T-helper 2 cell treated with Interferon-gamma antibody and Interleukin-4, amounts not matched to agents 5 μg/mL and 100 μg/mL, for 36 hours (primary cell): Measurements from ENCODE around the gene C19orf53.
A peak's percentile ranks its signal among the peaks of the same experiment; 100 is the strongest.
"Not testable (repeated sequence)": the region's sequence is repeated elsewhere in the genome, so short reads cannot be mapped to it uniquely, and the experiment has no call there.

ENCODE experiments used
- DNase-seq: peaks from one replicate; pipeline ENCODE4 v3.0.0; 2021; ENCODE audit warnings: low spot score
- H3K27ac Mint-ChIP-seq: one replicate; pipeline ENCODE4 v1.8.0; 2021; ENCODE audit warnings: mild to moderate bottlenecking, mixed read lengths
- H3K27me3 Mint-ChIP-seq: one replicate; pipeline ENCODE4 v1.8.0; 2021; ENCODE audit warnings: low read depth, mixed read lengths
- H3K36me3 Mint-ChIP-seq: one replicate; pipeline ENCODE4 v1.8.0; 2021; ENCODE audit warnings: low read depth, mixed read lengths
- H3K4me1 Mint-ChIP-seq: one replicate; pipeline ENCODE4 v1.8.0; 2021; ENCODE audit warnings: low read depth, mixed read lengths
- H3K4me3 Mint-ChIP-seq: one replicate; pipeline ENCODE4 v1.8.0; 2022; ENCODE audit warnings: mild to moderate bottlenecking, moderate library complexity, mixed read lengths
- H3K9me3 Mint-ChIP-seq: one replicate; pipeline ENCODE4 v1.8.0; 2021; ENCODE audit warnings: mixed read lengths

The C19orf53 gene

DNA sequence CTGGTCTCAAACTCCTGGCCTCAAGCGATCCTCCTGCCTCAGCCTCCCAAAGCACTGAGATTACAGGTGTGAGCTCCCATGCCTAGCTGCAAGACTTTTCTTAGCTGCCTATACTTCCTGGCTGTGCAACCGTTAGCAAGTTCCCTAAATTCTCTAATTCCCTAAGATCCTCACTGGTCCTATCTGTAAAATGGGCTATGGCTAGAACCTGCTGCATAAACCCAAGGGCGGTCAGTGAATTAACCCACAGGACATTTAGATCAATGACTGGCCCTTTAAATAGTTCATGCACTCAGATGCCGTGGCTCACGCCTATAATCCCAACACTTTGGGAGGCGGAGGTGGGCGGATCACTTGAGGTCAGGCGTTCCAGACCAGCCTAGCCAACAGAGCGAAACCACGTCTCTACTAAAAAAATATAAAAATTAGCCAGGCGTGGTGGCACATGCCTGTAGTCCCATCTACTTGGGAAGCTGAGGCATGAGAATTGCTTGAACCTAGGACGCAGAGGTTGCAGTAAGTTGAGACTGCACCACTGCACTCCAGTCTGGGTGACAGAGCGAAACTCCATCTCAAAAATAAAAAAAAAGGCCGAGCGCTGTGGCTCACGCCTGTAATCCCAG, 4.1 kb upstream of the C19orf53 start:
- H3K27ac Mint-ChIP-seq: no peak overlapping the region
- H3K4me1 Mint-ChIP-seq: peaks cover 21% of the 10 kb centered on the region
- DNase-seq: no peak
- no peaks in the 10 kb centered on the region for H3K27me3 Mint-ChIP-seq
- H3K4me3 Mint-ChIP-seq: no peak overlapping the region
- H3K9me3 Mint-ChIP-seq: no peaks in the 10 kb centered on the region
- H3K36me3 Mint-ChIP-seq: peaks cover 21% of the 10 kb centered on the region

GRCh38 chr19:13778398-13778797, 4.1 kb downstream of the C19orf53 start:
- peaks cover 33% of the 10 kb centered on the region for H3K36me3 Mint-ChIP-seq
- no peak overlapping the region for H3K27ac Mint-ChIP-seq
- no peaks in the 10 kb centered on the region for H3K27me3 Mint-ChIP-seq
- H3K4me3 Mint-ChIP-seq: no peak overlapping the region
- DNase-seq: no peak
- H3K4me1 Mint-ChIP-seq: peaks cover 21% of the 10 kb centered on the region
- no peaks in the 10 kb centered on the region for H3K9me3 Mint-ChIP-seq

- no peaks in the 10 kb centered on the region for H3K9me3 Mint-ChIP-seq
- peaks cover 33% of the 10 kb centered on the region for H3K36me3 Mint-ChIP-seq
- H3K4me3 Mint-ChIP-seq: no peak overlapping the region
- peaks cover 24% of the 10 kb centered on the region for H3K4me1 Mint-ChIP-seq
- H3K27me3 Mint-ChIP-seq: no peaks in the 10 kb centered on the region
- H3K27ac Mint-ChIP-seq: no peak overlapping the region
- DNase-seq: no peak
Measured at GRCh38 chr19:13778847-13779246, 4.6 kb downstream of the C19orf53 start.

DNA sequence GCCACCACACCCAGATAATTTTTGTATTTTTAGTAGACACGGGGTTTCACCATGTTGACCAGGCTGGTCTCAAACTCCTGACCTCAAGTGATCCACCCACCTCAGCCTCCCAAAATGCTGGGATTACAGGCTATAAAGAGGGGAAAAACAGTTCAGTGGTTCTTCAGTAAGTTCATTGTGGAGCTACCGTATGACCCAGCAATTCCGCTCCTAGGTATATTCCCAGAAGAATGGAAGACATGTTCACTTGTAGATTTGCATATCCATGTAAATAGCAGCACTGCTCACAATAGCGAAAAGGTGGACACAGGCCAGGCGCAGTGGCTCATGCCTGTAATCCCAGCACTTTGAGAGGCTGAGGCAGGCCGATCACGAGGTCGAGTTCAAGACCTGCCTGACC, 5.5 kb downstream of the C19orf53 start:
- Mint-ChIP-seq H3K4me1 (peaks cover 21% of the 10 kb centered on the region), H3K36me3 (peaks cover 27% of the 10 kb centered on the region)
- H3K9me3 Mint-ChIP-seq, DNase-seq, H3K27me3 Mint-ChIP-seq, H3K4me3 Mint-ChIP-seq, H3K27ac Mint-ChIP-seq: not testable (repeated sequence)

DNA sequence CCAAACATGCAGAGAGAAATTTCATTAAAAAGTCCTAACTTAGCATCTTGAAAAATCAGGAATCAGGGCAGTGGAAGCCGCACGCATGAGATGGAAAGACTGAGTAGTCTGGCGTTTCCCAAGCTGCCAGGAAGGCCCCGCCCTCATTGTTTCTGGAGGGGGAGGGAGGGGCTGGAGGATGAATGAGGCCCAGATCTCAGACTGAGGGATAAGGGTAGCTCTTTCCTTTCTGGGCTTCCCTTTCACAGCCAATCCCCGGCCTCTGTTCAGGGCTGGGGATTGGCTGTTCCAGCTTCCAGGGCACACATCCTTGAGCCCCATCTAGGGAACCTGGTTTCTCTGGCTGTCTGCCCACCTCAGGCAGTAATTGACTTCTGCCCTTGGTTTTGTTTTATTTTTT, 7.3 kb downstream of the C19orf53 start:
- no peaks in the 10 kb centered on the region for H3K9me3 Mint-ChIP-seq
- no peak for DNase-seq
- peaks cover 21% of the 10 kb centered on the region for H3K36me3 Mint-ChIP-seq
- H3K4me3 Mint-ChIP-seq: no peak overlapping the region
- H3K27ac Mint-ChIP-seq: no peak overlapping the region
- H3K27me3 Mint-ChIP-seq: no peaks in the 10 kb centered on the region
- peaks cover 14% of the 10 kb centered on the region for H3K4me1 Mint-ChIP-seq

GRCh38 chr19:13782537-13782936, 8.3 kb downstream of the C19orf53 start:
- Mint-ChIP-seq H3K4me1 (peaks cover 12% of the 10 kb centered on the region), H3K27ac (no peak overlapping the region), H3K27me3 (no peaks in the 10 kb centered on the region), H3K36me3 (peaks cover 19% of the 10 kb centered on the region), H3K9me3 (no peaks in the 10 kb centered on the region), H3K4me3 (no peak overlapping the region)
- no peak for DNase-seq

DNA sequence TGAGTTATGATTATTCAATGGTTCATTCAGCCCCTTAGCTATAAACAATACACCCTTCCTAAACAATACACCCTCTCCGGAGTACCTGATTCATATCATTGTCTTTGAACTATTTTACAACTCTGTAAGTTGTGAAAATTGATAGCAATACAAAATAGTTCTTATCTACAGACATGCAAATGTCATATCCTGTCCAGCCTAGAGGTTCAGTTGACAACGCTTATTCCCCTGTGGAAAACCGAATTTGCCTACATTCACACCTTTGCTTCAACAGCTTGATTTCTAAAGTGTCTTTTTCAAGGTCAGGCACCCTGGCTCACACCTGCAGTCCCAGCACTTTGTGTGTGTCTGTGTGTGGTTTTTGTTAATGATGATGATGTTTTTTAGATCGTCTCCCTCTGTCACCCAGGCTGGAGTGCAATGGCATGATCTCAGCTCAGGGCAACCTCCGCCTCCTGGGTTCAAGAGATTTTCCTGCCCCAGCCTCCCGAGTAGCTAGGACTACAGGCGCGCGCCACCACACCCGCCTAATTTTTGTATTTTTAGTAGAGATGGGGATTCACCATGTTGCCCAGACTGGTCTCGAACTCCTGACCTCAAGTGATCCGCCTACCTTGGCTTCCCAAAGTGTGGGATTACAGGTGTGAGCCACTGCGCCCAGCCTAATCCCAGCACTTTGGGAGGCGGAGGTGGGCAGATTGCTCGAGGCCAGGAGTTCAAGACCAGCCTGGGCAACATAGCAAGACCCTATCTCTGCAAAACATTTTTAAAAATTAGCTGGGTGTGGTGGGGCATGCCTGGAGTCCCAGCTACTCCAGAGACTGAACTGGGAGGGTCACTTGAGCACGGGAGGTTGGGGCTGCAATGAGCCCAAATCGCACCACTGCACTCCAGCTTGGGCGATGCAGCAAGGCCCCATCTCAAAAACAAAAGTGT, 9.6 kb downstream of the C19orf53 start:
- Mint-ChIP-seq H3K4me1 (peaks cover 19% of the 10 kb centered on the region), H3K9me3 (no peaks in the 10 kb centered on the region), H3K27me3 (no peaks in the 10 kb centered on the region), H3K4me3 (no peak overlapping the region), H3K36me3 (peaks cover 8% of the 10 kb centered on the region), H3K27ac (no peak overlapping the region)
- no peak for DNase-seq

- DNase-seq: peak; percentile 58
- H3K9me3 Mint-ChIP-seq: no peaks in the 10 kb centered on the region
- H3K36me3 Mint-ChIP-seq: no peaks in the 10 kb centered on the region
- H3K27me3 Mint-ChIP-seq: no peaks in the 10 kb centered on the region
- H3K27ac Mint-ChIP-seq: peak overlapping the region; percentile 72
- peak overlapping the region; percentile 44 for H3K4me3 Mint-ChIP-seq
- peaks cover 25% of the 10 kb centered on the region for H3K4me1 Mint-ChIP-seq
Measured at GRCh38 chr19:13784731-13785452, 10.6 kb downstream of the C19orf53 start.

GRCh38 chr19:13788991-13789390, 14.7 kb downstream of the C19orf53 start:
- Mint-ChIP-seq H3K27me3 (no peaks in the 10 kb centered on the region), H3K27ac (peak overlapping the region; percentile 80), H3K9me3 (no peaks in the 10 kb centered on the region), H3K4me3 (peak overlapping the region; percentile 65), H3K4me1 (peaks cover 25% of the 10 kb centered on the region), H3K36me3 (no peaks in the 10 kb centered on the region)
- DNase-seq: no peak

- H3K4me3 Mint-ChIP-seq: no peak overlapping the region
- no peaks in the 10 kb centered on the region for H3K36me3 Mint-ChIP-seq
- DNase-seq: no peak
- no peaks in the 10 kb centered on the region for H3K27me3 Mint-ChIP-seq
- no peaks in the 10 kb centered on the region for H3K9me3 Mint-ChIP-seq
- H3K4me1 Mint-ChIP-seq: peaks cover 23% of the 10 kb centered on the region
- peak overlapping the region; percentile 63 for H3K27ac Mint-ChIP-seq
Measured at GRCh38 chr19:13790354-13790753, 16.1 kb downstream of the C19orf53 start.

GRCh38 chr19:13793317-13793716, 19.1 kb downstream of the C19orf53 start:
- DNase-seq, H3K27me3 Mint-ChIP-seq, H3K27ac Mint-ChIP-seq, H3K4me3 Mint-ChIP-seq, H3K36me3 Mint-ChIP-seq, H3K9me3 Mint-ChIP-seq: not testable (repeated sequence)
- H3K4me1 Mint-ChIP-seq: peaks cover 30% of the 10 kb centered on the region

- peak overlapping the region; percentile 99 for H3K4me3 Mint-ChIP-seq
- DNase-seq: no peak
- no peaks in the 10 kb centered on the region for H3K36me3 Mint-ChIP-seq
- no peaks in the 10 kb centered on the region for H3K27me3 Mint-ChIP-seq
- H3K4me1 Mint-ChIP-seq: peaks cover 22% of the 10 kb centered on the region
- peak overlapping the region; percentile 94 for H3K27ac Mint-ChIP-seq
- no peaks in the 10 kb centered on the region for H3K9me3 Mint-ChIP-seq
Measured at GRCh38 chr19:13794398-13794756, 20.1 kb downstream of the C19orf53 start.

DNA sequence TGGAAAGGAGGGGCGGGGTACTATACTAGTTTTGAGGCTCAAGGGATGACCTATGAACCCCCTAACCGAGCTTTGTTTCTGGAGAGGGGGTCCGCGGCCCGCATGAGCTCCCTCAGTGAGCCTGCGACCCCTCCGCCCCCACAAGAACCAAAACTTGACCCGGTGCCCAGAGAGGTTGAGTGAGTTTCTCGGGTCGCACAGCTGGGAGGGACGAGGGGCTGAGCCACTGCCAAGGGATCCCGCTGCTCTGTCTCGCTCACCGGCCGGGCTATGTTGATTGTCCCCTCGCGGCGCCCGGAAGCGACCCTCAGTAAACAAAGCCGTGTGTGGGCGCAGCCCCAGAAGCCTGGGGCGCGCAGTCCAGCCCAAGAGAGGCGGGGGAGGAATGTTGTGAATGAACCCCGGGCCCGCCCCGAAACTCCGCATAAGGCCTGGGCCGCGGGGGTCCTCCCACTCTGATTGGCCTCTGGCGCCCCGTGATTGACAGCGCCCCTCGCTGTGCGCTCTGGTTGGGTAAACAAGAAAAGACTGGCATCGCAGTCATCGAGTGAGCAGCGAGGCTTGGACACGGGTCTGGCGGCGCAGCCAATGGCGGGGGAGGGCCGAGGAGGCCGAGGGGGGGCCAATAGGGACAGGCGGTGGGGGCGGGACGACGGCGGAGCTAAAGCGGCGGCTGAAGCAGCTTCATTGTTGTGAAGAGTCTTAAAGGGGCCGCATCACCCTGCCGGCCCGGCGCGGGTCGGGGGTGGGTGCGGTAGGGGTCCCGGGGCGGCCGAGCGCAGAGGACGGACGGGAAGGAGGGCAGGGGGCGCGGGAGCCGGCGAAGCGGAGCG, 20.7 kb downstream of the C19orf53 start, which contains the start of gene ZSWIM4:
Gene ZSWIM4 (plus strand): TSS at position 687 of the 833 bp plus-strand sequence. CDS start 206 bp downstream, outside the sequence.
- H3K27ac Mint-ChIP-seq: peak within 1 kb of the TSS; percentile 94
- no peaks in the 10 kb centered on the region for H3K36me3 Mint-ChIP-seq
- H3K4me1 Mint-ChIP-seq: peaks cover 21% of the 10 kb centered on the region

More for the DNA sequence above, 20.7 kb downstream of the C19orf53 start, which contains the start of gene ZSWIM4:
- no peaks in the 10 kb centered on the region for H3K27me3 Mint-ChIP-seq
- no peaks in the 10 kb centered on the region for H3K9me3 Mint-ChIP-seq
- H3K4me3 Mint-ChIP-seq: peak within 1 kb of the TSS; percentile 99
- DNase-seq: peak; percentile 97
